HG03159 (cell line): ENCODE measurements around the gene UGT1A7.

Experiments used
- ATAC-seq: cut with Tn5 transposase; IDR thresholded peaks from one replicate; pipeline ENCODE4 v1.9.1; 2021; ENCODE audit warnings: mild to moderate bottlenecking, moderate library complexity; ENCODE audit not compliant: unreplicated experiment

Gene UGT1A7

DNA sequence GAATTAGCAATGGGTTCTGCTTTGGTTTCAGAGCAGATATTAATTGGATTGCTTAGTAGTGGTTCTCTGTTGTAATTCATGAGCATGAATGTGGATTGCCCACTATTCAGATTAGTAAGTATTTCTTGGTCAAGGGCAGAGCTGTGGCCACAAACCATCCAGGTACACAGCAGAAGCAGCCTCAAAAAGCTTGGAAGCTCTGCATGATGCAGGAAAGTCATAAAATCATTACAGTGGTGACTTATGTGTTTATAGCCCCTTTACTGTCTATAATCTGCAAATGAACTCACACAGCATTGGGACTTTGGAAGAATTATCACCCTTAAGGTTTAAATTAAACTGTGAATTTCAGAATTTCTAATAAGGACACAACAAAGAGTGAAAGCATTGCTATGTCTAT, 76.4 kb downstream of the UGT1A7 start:
- no peak for ATAC-seq

DNA sequence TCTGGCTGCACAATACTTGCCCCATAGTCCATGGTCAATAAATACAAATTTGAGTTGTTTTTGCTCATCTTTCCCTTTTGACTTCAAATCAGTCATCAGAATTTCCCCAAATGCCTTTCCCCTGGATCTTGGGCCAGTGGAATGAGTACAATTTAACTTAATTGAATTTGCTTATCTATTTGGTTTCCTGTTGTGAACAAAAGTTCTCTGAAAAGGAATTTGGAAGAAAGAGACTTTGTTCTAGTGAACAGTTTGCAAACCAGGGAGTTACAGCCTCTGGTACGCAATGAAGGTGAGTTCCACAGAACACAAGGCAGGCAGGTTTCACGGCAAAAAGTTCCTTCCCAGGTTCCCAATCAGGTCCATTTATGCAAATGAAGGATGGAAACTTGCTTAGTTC, 77.1 kb downstream of the UGT1A7 start:
- ATAC-seq = no peak

DNA sequence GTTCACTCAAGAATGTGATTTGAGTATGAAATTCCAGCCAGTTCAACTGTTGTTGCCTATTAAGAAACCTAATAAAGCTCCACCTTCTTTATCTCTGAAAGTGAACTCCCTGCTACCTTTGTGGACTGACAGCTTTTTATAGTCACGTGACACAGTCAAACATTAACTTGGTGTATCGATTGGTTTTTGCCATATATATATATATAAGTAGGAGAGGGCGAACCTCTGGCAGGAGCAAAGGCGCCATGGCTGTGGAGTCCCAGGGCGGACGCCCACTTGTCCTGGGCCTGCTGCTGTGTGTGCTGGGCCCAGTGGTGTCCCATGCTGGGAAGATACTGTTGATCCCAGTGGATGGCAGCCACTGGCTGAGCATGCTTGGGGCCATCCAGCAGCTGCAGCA, 78.3 kb downstream of the UGT1A7 start, which contains the start of gene UGT1A1:
Gene UGT1A1 (plus strand): TSS at position 228 of the 400 bp plus-strand sequence. CDS start 18 bp downstream, at position 246.
- ATAC-seq = no peak

DNA sequence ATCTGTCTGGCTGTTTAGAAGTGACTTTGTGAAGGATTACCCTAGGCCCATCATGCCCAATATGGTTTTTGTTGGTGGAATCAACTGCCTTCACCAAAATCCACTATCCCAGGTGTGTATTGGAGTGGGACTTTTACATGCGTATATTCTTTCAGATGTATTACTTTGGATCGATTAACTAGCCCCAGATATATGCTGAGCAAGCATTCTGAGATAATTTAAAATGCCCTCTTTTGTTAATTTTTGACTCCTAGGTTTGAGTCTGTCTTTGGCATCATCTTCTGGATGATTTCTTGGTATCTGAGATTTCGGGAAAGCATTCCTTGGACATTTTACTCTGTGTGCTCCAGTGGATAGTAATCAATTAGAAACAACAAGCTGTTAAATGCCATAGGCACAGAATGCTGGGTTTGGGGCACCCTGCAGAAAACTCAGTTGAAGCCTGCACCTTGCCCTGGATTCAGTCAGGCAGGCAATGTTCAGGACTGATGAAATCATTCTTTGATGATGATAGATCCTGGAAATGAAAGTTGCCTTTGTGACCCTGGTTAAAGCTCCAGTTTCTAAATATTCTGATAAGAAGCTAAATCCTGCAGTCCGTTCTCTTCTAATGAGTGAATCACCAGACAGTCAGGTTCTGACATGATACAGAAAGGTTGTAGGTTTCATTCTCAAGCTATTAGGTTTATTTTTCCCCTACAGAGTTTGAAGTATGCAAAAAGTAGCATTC, 79.5 kb downstream of the UGT1A7 start:
- ATAC-seq = no peak

DNA sequence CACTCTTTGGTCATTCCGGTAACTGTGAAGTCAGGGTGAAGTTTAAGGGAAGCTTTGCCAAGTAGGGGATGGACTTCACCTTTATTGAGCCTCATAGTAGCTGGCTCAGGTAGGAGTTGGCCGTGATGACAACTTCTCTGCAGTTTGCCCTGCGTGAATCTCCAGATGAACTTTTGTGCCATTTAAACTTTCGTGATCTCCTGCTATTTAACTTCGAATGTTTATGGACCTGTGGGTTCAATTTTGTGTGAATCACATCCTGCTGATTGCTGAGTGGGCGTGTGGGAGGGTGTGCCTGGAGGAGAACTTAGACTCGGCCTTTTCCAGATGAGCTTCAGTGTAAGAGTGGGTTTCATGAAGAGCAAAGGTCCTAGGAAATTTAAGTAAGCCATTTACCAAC, 82.6 kb downstream of the UGT1A7 start:
- ATAC-seq = no peak

- ATAC-seq = no peak
Measured at GRCh38 chr2:233764761-233765160, 83.1 kb downstream of the UGT1A7 start.

DNA sequence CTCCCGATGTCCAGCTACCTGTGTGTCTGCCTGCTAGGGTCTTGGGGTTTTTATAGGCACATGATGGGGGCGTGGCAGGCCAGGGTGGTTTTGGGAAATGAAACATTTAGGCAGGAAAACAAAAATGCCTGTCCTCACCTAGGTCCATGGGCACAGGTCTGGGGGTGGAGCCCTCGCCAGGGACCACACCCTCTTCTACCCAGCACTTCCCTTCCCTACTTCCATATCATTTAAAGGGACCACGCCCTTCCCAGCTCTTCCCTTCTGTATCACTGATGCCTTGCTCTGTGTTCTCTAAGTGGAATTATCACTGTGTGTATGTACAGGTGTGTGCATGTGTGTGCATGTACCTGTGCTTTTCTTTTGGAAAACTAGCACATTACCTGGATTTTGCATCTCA, 84.7 kb downstream of the UGT1A7 start:
- ATAC-seq = no peak

GRCh38 chr2:233768076-233768475, 86.4 kb downstream of the UGT1A7 start:
- ATAC-seq = no peak

DNA sequence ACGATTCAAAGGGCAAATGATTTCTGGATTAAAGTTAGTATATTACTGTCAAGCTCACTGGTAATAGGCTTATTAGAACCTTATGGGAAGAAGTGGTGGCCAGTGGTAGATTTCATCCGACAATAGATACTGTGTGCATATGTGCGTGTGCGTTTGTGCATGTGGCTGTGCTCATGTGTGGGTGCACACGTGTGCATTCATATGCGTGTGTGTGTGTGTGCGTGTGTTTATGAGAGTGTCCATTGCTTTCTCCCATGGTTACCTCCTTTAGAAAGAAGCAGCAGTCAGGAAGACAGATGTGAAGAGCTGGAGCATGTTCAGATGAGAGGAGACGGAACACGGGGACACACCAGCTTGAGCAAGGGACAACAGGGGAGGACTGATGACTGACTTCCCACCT, 87.6 kb downstream of the UGT1A7 start:
- ATAC-seq = no peak

DNA sequence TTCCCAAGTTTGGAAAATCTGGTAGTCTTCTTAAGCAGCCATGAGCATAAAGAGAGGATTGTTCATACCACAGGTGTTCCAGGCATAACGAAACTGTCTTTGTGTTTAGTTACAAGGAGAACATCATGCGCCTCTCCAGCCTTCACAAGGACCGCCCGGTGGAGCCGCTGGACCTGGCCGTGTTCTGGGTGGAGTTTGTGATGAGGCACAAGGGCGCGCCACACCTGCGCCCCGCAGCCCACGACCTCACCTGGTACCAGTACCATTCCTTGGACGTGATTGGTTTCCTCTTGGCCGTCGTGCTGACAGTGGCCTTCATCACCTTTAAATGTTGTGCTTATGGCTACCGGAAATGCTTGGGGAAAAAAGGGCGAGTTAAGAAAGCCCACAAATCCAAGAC, 90.5 kb downstream of the UGT1A7 start:
- no peak for ATAC-seq

GRCh38 chr2:233772583-233772982, 90.9 kb downstream of the UGT1A7 start:
- no peak for ATAC-seq

DNA sequence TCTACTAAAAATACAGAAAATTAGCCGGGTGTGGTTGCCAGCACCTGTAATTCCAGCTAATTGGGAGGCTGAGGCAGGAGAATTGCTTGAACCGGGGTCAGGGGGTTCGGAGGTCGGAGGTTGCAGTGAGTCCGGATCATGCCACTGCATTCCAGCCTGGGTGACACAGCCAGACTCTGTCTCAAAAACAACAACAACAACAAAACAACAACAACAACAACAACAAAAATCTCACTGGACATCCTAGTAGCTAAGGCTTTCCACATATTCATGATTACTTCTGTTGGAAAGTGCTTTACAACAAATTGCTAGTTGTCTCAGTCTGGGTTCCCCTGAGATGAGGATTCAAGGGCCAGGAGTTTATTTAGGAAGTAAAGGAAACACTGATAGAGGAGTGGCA, 92.2 kb downstream of the UGT1A7 start:
- ATAC-seq = no peak

- no peak for ATAC-seq
Measured at GRCh38 chr2:233775414-233775813, 93.7 kb downstream of the UGT1A7 start.

- ATAC-seq = no peak
Measured at GRCh38 chr2:233778030-233778429, 96.3 kb downstream of the UGT1A7 start, which contains the start of gene MROH2A. Gene MROH2A, plus strand, starts transcription at chr2:233778330. Its CDS starts 1,029 bp downstream, at chr2:233779359.

GRCh38 chr2:233779722-233780121, 98.0 kb downstream of the UGT1A7 start:
- no peak for ATAC-seq

- ATAC-seq = no peak
Measured at GRCh38 chr2:233780771-233781170, 99.1 kb downstream of the UGT1A7 start.

DNA sequence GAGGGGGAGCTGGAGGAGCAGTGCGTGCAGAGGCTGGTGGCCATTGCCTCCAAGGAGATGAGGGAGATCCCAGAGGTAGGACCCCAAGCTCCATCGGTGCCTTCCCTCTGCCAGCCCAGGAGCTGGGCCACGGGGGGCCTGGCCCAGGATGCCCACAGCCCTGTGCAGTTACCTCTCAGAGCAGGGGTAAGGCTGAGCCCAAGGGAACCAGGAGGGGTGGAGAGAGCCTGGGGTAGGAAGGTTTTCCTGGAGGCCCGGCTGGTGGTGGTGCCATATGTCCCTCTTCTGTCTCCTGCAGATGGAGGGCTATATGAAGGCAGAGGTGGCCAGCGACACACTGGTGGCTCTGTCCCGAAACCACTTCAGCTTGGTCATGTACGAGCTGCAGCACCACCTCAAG, 107.9 kb downstream of the UGT1A7 start:
- ATAC-seq = no peak

DNA sequence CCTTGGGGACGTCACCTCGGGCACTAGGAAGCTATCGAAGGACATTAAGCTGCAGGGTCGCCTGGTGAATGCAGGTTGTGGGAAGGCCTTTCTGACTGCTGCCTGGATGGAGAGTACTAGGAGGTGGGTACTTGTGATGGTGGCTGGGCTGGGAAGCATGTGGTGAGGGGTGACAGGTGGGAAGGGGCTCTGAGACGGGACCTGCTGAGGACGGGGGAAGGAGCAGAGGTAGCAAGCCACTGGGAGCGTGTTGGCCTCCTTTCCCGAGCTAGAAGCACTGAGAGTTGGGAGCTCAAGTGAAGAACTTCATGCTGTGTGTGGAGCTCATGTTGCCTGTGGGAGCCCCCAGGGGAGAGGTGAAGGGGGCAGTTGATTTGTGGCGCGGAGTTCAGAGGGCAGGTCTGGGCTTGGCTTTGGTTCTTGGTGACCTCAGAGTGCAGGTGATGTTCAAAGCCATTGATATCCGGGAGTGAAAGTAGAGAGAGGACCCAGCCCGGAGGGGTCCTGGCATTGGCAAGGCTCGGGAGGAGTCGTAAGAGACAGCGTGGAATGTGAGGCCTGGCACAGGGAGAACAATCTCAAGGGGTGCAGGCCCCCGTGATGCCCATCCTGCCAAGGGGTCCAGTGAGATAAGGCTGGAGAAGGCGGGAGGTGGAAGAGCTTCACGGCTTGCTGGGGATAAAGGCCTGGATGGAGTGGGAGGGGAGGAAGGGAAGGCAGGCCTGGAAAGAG, 109.6 kb downstream of the UGT1A7 start:
- ATAC-seq = no peak

- no peak for ATAC-seq
Measured at GRCh38 chr2:233791883-233792329, 110.2 kb downstream of the UGT1A7 start.

GRCh38 chr2:233792720-233793119, 111.0 kb downstream of the UGT1A7 start:
- ATAC-seq = no peak

DNA sequence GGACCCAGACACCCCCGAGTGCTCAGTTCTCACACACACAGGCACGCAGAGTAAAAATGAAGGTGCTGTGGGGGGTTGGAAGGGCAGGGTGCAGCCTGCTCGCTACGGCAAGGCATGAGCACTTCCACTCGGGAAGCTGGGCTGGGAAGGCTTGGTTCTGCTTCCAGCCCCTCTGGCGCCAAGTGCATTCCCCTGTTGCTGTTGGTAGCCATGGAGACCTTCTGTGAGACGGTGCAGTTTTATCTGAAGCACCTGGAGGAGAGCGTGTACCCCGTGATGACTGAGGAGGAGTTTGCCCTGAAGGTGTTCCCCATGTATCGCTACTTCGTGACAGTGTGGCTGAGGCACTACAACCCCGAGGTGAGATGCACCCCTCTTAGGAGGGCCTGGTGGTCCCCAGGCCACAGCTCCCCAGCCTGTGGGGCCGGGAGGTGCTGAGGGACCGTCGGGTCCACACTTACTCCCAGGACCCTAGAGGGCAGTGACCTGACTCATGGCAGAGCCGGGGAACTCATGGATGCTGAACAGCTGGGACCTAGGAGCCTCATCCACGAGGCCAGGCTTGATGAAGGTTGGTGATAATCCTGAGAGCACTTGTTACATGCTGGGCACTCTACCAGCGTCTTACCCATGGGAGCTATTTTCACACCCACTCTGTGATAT, 111.9 kb downstream of the UGT1A7 start:
- no peak for ATAC-seq
